H54 (cell line): ENCODE measurements around the gene RNF225.
"Not testable (repeated sequence)": the region's sequence is repeated elsewhere in the genome, so short reads cannot be mapped to it uniquely, and the experiment has no call there.

Experiments used
- DNase-seq: peaks from one replicate; pipeline ENCODE4 v3.0.0; 2011; ENCODE audit warnings: low spot score, mixed read lengths; ENCODE audit not compliant: insufficient read length
- FAIRE-seq: peaks from 3 replicates; lab custom pipeline; 2011; peaks lifted over from hg19 to GRCh38; lab: Jason Lieb, UNC
- POLR2A ChIP-seq: IDR thresholded peaks from 2 replicates; pipeline ENCODE4 v1.6.1; 2011; ENCODE audit warnings: low read depth, mild to moderate bottlenecking, low read length

The RNF225 gene

GRCh38 chr19:58372311-58373133 lies 22.9 kb upstream of the RNF225 start:
- no peak for DNase-seq
- TF ChIP-seq POLR2A: no peak
- FAIRE-seq: no peak

GRCh38 chr19:58374200-58374599 lies 21.3 kb upstream of the RNF225 start:
- no peak for DNase-seq

GRCh38 chr19:58376724-58377123 lies 18.7 kb upstream of the RNF225 start:
- DNase-seq, FAIRE-seq: not testable (repeated sequence)

More at GRCh38 chr19:58374200-58374599, 21.3 kb upstream of the RNF225 start:
- no peak for TF ChIP-seq POLR2A
- FAIRE-seq: no peak

GRCh38 chr19:58379246-58379645 lies 16.2 kb upstream of the RNF225 start:
- DNase-seq (no peak), FAIRE-seq (no peak)
- TF ChIP-seq POLR2A: peak; percentile 7; the same call in 1 of the 2 replicates

GRCh38 chr19:58380037-58380661 lies 15.3 kb upstream of the RNF225 start:
- no peak for TF ChIP-seq POLR2A
- no peak for FAIRE-seq
- no peak for DNase-seq

GRCh38 chr19:58380662-58381459 lies 14.6 kb upstream of the RNF225 start, which contains the start of gene ZNF837:
ZNF837 (minus strand) TSS chr19:58381030; CDS start chr19:58369332, 11,698 bp downstream.
- FAIRE-seq: peak; percentile 53
- TF ChIP-seq POLR2A: peak; percentile 83
- DNase-seq: peak; percentile 99

- DNase-seq (no peak), FAIRE-seq (no peak)
- TF ChIP-seq POLR2A: no peak
These were observed 13.8 kb upstream of the RNF225 start for GRCh38 chr19:58381460-58382212.

- no peak for TF ChIP-seq POLR2A
- no peak for FAIRE-seq
- DNase-seq: no peak
These were observed 12.4 kb upstream of the RNF225 start for GRCh38 chr19:58382997-58383603.

GRCh38 chr19:58385313-58385890 lies 10.1 kb upstream of the RNF225 start:
- TF ChIP-seq POLR2A: no peak
- no peak for DNase-seq
- FAIRE-seq: no peak

- no peak for TF ChIP-seq POLR2A
- DNase-seq: no peak
- FAIRE-seq: no peak
These were observed 9.4 kb upstream of the RNF225 start for GRCh38 chr19:58385891-58386575.

GRCh38 chr19:58386576-58387337 lies 8.7 kb upstream of the RNF225 start, which contains the start of gene RPS5:
RPS5 (plus strand) TSS chr19:58387269; CDS start chr19:58388138, 869 bp downstream.
- no peak for FAIRE-seq
- TF ChIP-seq POLR2A: peak; percentile 91
- peak; percentile 100 for DNase-seq
